ENCODE data around the gene CCDC73. TPM values are rescaled to one million over a fixed set of nuclear protein-coding genes. Genes with fewer than 3 reads are reported as not detected.

CCDC73 gene
- total and polyA plus RNA-seq, 7 experiments from 2014 or later: not detected

GRCh38 chr11:32586576-32587190 is 207.8 kb downstream of the CCDC73 start:
- DNase-seq (no peak), ATAC-seq (no peak)
- ChIA-PET CTCF (no interaction called here), POLR2A (no interaction called here)
- H3K27me3 ChIP-seq (ENCODE audit: control insufficient read depth in 2 of 2, insufficient read depth in 2 of 2, low read length in 2 of 2): no peaks in the 10 kb centered on the region
- peaks cover 9 to 39% (median 14%) of the 10 kb centered on the region in 3 experiments for H3K36me3 ChIP-seq (ENCODE audit: control insufficient read depth in 2 of 3, insufficient read depth in 3 of 3, low read length in 3 of 3)
- no peak overlapping the region for H3K4me3 ChIP-seq (ENCODE audit: low read length)
- Mint-ChIP-seq H3K27me3 (no peaks in the 10 kb centered on the region), H3K4me3 (peak overlapping the region; percentile 31 to 99 (median 71)), H3K36me3 (peaks cover 9 to 30% (median 16%) of the 10 kb centered on the region in 5 donors), H3K4me1 (peaks cover 27 to 63% (median 53%) of the 10 kb centered on the region in 7 donors), H3K27ac (peak overlapping the region in 3 of 9 donors; percentile 1 to 84 (median 73)), H3K9me3 (peaks cover 0 to 1% (median 0%) of the 10 kb centered on the region in 11 donors)
- no peak overlapping the region for H3K27ac ChIP-seq (ENCODE audit: low read depth, low read length)
- H3K4me1 ChIP-seq (ENCODE audit: control insufficient read depth in 2 of 2, insufficient read depth in 2 of 2, low read length in 2 of 2): peaks cover 27 to 28% of the 10 kb centered on the region in 2 donors
- intact Hi-C loops (cut with micrococcal nuclease): loop anchor here (10.0 kb wide), 4 partner anchors 162 to 1848 kb away; partner anchors contain the start of genes CAT (in 2 of the 2), CCDC73 (in 1 of the 2) and FBXO3 (in 1 of the 2)
- H3K9me3 ChIP-seq (ENCODE audit: control insufficient read depth in 2 of 3, low read length in 3 of 3): no peaks in the 10 kb centered on the region

- Mint-ChIP-seq H3K9me3 (peaks cover 0 to 1% (median 0%) of the 10 kb centered on the region in 11 donors), H3K27me3 (no peaks in the 10 kb centered on the region), H3K27ac (peak overlapping the region; percentile 83 to 99 (median 96)), H3K4me1 (peaks cover 25 to 56% (median 47%) of the 10 kb centered on the region in 7 donors), H3K36me3 (peaks cover 2 to 18% (median 8%) of the 10 kb centered on the region in 5 donors), H3K4me3 (peak overlapping the region; percentile 93 to 99 (median 97))
- H3K9me3 ChIP-seq (ENCODE audit: control insufficient read depth in 2 of 3, low read length in 3 of 3): no peaks in the 10 kb centered on the region
- ChIA-PET POLR2A (interaction anchor here (0.7 kb wide), 1 partner anchor 16 kb away, joined by 4 read pairs; no protein-coding TSS in a partner anchor), CTCF (no interaction called here)
- peak overlapping the region; percentile 96 for H3K27ac ChIP-seq (ENCODE audit: low read depth, low read length)
- DNase-seq (no peak), ATAC-seq (no peak)
- no peaks in the 10 kb centered on the region for H3K27me3 ChIP-seq (ENCODE audit: control insufficient read depth in 2 of 2, insufficient read depth in 2 of 2, low read length in 2 of 2)
- intact Hi-C loops (cut with micrococcal nuclease): loop anchor here (2.0 to 10.0 kb wide), 10 partner anchors 16 to 1850 kb away; partner anchors contain the start of genes CAT (in 2 of the 2), ELP4 (in 2 of the 2), IMMP1L (in 2 of the 2) and CCDC73 (in 1 of the 2)
- peaks cover under 1 to 22% (median 5%) of the 10 kb centered on the region in 3 experiments for H3K36me3 ChIP-seq (ENCODE audit: control insufficient read depth in 2 of 3, insufficient read depth in 3 of 3, low read length in 3 of 3)
- H3K4me1 ChIP-seq (ENCODE audit: control insufficient read depth in 2 of 2, insufficient read depth in 2 of 2, low read length in 2 of 2): peaks cover 27 to 28% of the 10 kb centered on the region in 2 donors
- peak overlapping the region; percentile 87 for H3K4me3 ChIP-seq (ENCODE audit: low read length)
These were observed 209.5 kb downstream of the CCDC73 start for GRCh38 chr11:32584921-32585320.

GRCh38 chr11:32583459-32584271 is 210.8 kb downstream of the CCDC73 start, which contains the start of gene EIF3M:
Gene EIF3M, plus strand, starts transcription at chr11:32583831. Its CDS starts 57 bp downstream, at chr11:32583888.
- DNase-seq (peak; percentile 90 to 95 (median 94)), ATAC-seq (peak; percentile 100)
- H3K36me3 Mint-ChIP-seq: peaks cover 0 to 14% (median 7%) of the 10 kb centered on the region in 5 donors
- intact Hi-C loops (cut with micrococcal nuclease): loop anchor here (1.0 to 10.0 kb wide), 18 partner anchors 17 to 1851 kb away; partner anchors contain the start of genes C11orf91 (in 2 of the 2), CAT (in 2 of the 2), CSTF3 (in 2 of the 2) and DCDC1 (in 2 of the 2)
- peaks cover 0 to 10% (median 0%) of the 10 kb centered on the region in 3 experiments for H3K36me3 ChIP-seq (ENCODE audit: control insufficient read depth in 2 of 3, insufficient read depth in 3 of 3, low read length in 3 of 3)
- CTCF ChIA-PET: no interaction called here
- H3K9me3 ChIP-seq (ENCODE audit: control insufficient read depth in 2 of 3, low read length in 3 of 3): no peaks in the 10 kb centered on the region
- peak within 1 kb of the TSS; percentile 94 to 99 (median 97) for H3K27ac Mint-ChIP-seq
- POLR2A ChIA-PET: interaction anchor here (0.7 to 1.7 kb wide), 3 partner anchors 18 to 1214 kb away, joined by 4 to 5 read pairs (median 5); partner anchors contain the start of genes CSTF3, DCDC1 and DNAJC24
- H3K27me3 Mint-ChIP-seq: no peaks in the 10 kb centered on the region
- H3K4me1 ChIP-seq (ENCODE audit: control insufficient read depth in 2 of 2, insufficient read depth in 2 of 2, low read length in 2 of 2): peaks cover 27 to 28% of the 10 kb centered on the region in 2 donors
- no peaks in the 10 kb centered on the region for H3K27me3 ChIP-seq (ENCODE audit: control insufficient read depth in 2 of 2, insufficient read depth in 2 of 2, low read length in 2 of 2)
- peak within 1 kb of the TSS; percentile 93 to 99 (median 97) for H3K4me3 Mint-ChIP-seq
- peak within 1 kb of the TSS; percentile 87 for H3K4me3 ChIP-seq (ENCODE audit: low read length)
- peaks cover 25 to 52% (median 44%) of the 10 kb centered on the region in 7 donors for H3K4me1 Mint-ChIP-seq
- peak within 1 kb of the TSS; percentile 96 for H3K27ac ChIP-seq (ENCODE audit: low read depth, low read length)
- H3K9me3 Mint-ChIP-seq: peaks cover 0 to 1% (median 0%) of the 10 kb centered on the region in 11 donors

- ATAC-seq: no peak
- Histone ChIP-seq H3K4me1 (ENCODE audit: control insufficient read depth in 2 of 2, insufficient read depth in 2 of 2, low read length in 2 of 2) (peaks cover 19 to 25% of the 10 kb centered on the region in 2 donors), H3K36me3 (ENCODE audit: control insufficient read depth in 2 of 3, insufficient read depth in 3 of 3, low read length in 3 of 3) (peaks cover 0 to 7% (median 0%) of the 10 kb centered on the region in 3 experiments), H3K27ac (ENCODE audit: low read depth, low read length) (no peak overlapping the region), H3K27me3 (ENCODE audit: control insufficient read depth in 2 of 2, insufficient read depth in 2 of 2, low read length in 2 of 2) (no peaks in the 10 kb centered on the region), H3K4me3 (ENCODE audit: low read length) (no peak overlapping the region), H3K9me3 (ENCODE audit: control insufficient read depth in 2 of 3, low read length in 3 of 3) (no peaks in the 10 kb centered on the region)
- Mint-ChIP-seq H3K9me3 (peaks cover 0 to 1% (median 0%) of the 10 kb centered on the region in 11 donors), H3K4me1 (peaks cover 17 to 34% (median 28%) of the 10 kb centered on the region in 7 donors), H3K36me3 (peaks cover 0 to 7% (median 2%) of the 10 kb centered on the region in 5 donors), H3K4me3 (peak overlapping the region in 2 of 10 donors; percentile 22 to 39), H3K27me3 (peaks cover 0 to 2% (median 0%) of the 10 kb centered on the region in 5 donors), H3K27ac (peak overlapping the region in 1 of 9 donors; percentile 61)
- ChIA-PET POLR2A (no interaction called here), CTCF (no interaction called here)
- no peak for DNase-seq
- intact Hi-C loops (cut with micrococcal nuclease): loop anchor here (5.0 to 10.0 kb wide), 9 partner anchors 157 to 1853 kb away; partner anchors contain the start of genes CAT (in 2 of the 2), ELP4 (in 2 of the 2), IMMP1L (in 2 of the 2) and CCDC73 (in 1 of the 2)
These were observed 212.9 kb downstream of the CCDC73 start for GRCh38 chr11:32581556-32581955.

- no peaks in the 10 kb centered on the region for H3K9me3 ChIP-seq (ENCODE audit: control insufficient read depth in 2 of 3, low read length in 3 of 3)
- ChIA-PET CTCF (interaction anchor here (0.6 kb wide), 1 partner anchor 13 kb away, joined by 3 read pairs; no protein-coding TSS in a partner anchor), POLR2A (no interaction called here)
- H3K27ac ChIP-seq (ENCODE audit: low read depth, low read length): no peak overlapping the region
- no peak overlapping the region for H3K27ac Mint-ChIP-seq
- H3K4me1 Mint-ChIP-seq: peaks cover 15 to 28% (median 22%) of the 10 kb centered on the region in 7 donors
- peaks cover 19 to 20% of the 10 kb centered on the region in 2 donors for H3K4me1 ChIP-seq (ENCODE audit: control insufficient read depth in 2 of 2, insufficient read depth in 2 of 2, low read length in 2 of 2)
- DNase-seq (no peak), ATAC-seq (no peak)
- H3K36me3 ChIP-seq (ENCODE audit: control insufficient read depth in 2 of 3, insufficient read depth in 3 of 3, low read length in 3 of 3): peaks cover 0 to 7% (median 0%) of the 10 kb centered on the region in 3 experiments
- H3K4me3 Mint-ChIP-seq: peak overlapping the region in 1 of 10 donors; percentile 29
- H3K9me3 Mint-ChIP-seq: peaks cover 0 to 1% (median 0%) of the 10 kb centered on the region in 11 donors
- intact Hi-C loops (cut with micrococcal nuclease): loop anchor here (5.0 to 10.0 kb wide), 9 partner anchors 156 to 1854 kb away; partner anchors contain the start of genes CAT (in 2 of the 2), ELP4 (in 2 of the 2), IMMP1L (in 2 of the 2) and CCDC73 (in 1 of the 2)
- no peak overlapping the region for H3K4me3 ChIP-seq (ENCODE audit: low read length)
- peaks cover 0 to 7% (median 0%) of the 10 kb centered on the region in 5 donors for H3K36me3 Mint-ChIP-seq
- H3K27me3 Mint-ChIP-seq: peaks cover 0 to 2% (median 0%) of the 10 kb centered on the region in 5 donors
- H3K27me3 ChIP-seq (ENCODE audit: control insufficient read depth in 2 of 2, insufficient read depth in 2 of 2, low read length in 2 of 2): no peaks in the 10 kb centered on the region
These were observed 213.5 kb downstream of the CCDC73 start for GRCh38 chr11:32580967-32581366.

- H3K36me3 ChIP-seq (ENCODE audit: control insufficient read depth in 2 of 3, insufficient read depth in 3 of 3, low read length in 3 of 3): no peaks in the 10 kb centered on the region
- no peaks in the 10 kb centered on the region for H3K9me3 ChIP-seq (ENCODE audit: control insufficient read depth in 2 of 3, low read length in 3 of 3)
- no peaks in the 10 kb centered on the region for H3K4me1 ChIP-seq (ENCODE audit: control insufficient read depth in 2 of 2, insufficient read depth in 2 of 2, low read length in 2 of 2)
- ChIA-PET CTCF (no interaction called here), POLR2A (no interaction called here)
- H3K9me3 Mint-ChIP-seq: no peaks in the 10 kb centered on the region
- intact Hi-C loops (cut with micrococcal nuclease): no loop called here
- no peak for DNase-seq
- peaks cover under 1 to 6% (median 2%) of the 10 kb centered on the region in 5 donors for H3K27me3 Mint-ChIP-seq
- H3K4me1 Mint-ChIP-seq: peaks cover 0 to 4% (median 3%) of the 10 kb centered on the region in 7 donors
- no peaks in the 10 kb centered on the region for H3K27me3 ChIP-seq (ENCODE audit: control insufficient read depth in 2 of 2, insufficient read depth in 2 of 2, low read length in 2 of 2)
- ATAC-seq: no peak
- H3K27ac ChIP-seq (ENCODE audit: low read depth, low read length): no peak overlapping the region
- H3K36me3 Mint-ChIP-seq: peaks cover 0 to 3% (median 0%) of the 10 kb centered on the region in 5 donors
- H3K27ac Mint-ChIP-seq: no peak overlapping the region
- no peak overlapping the region for H3K4me3 ChIP-seq (ENCODE audit: low read length)
- no peak overlapping the region for H3K4me3 Mint-ChIP-seq
These were observed 218.0 kb downstream of the CCDC73 start for GRCh38 chr11:32576456-32576855.

All from naive thymus-derived CD4-positive, alpha-beta T cell (primary cell).